HFFc6 (cell line): ENCODE results near the gene TEX12. TPM values are rescaled to one million over a fixed set of nuclear protein-coding genes. Genes with fewer than 3 reads are reported as not detected.

ENCODE experiments used
- DNase-seq: peaks from one replicate; pipeline ENCODE4 v3.0.0-alpha.2; 2018
- H3K27ac Mint-ChIP-seq: 2 replicates; pipeline ENCODE4 v1.8.0; 2020; ENCODE audit warnings: mild to moderate bottlenecking, mixed read lengths
- H3K27me3 Mint-ChIP-seq: 2 replicates; pipeline ENCODE4 v1.8.0; 2021; ENCODE audit warnings: mild to moderate bottlenecking, moderate library complexity, mixed read lengths; ENCODE audit not compliant: insufficient read depth
- H3K36me3 Mint-ChIP-seq: 2 replicates; pipeline ENCODE4 v1.8.0; 2021; ENCODE audit warnings: low read depth, mixed read lengths
- H3K4me1 Mint-ChIP-seq: 2 replicates; pipeline ENCODE4 v1.8.0; 2020; ENCODE audit warnings: low read depth, mixed read lengths
- H3K4me3 Mint-ChIP-seq: 2 replicates; pipeline ENCODE4 v1.8.0; 2020; ENCODE audit warnings: mild to moderate bottlenecking, moderate library complexity, mixed read lengths
- H3K9me3 Mint-ChIP-seq: 2 replicates; pipeline ENCODE4 v1.8.0; 2020; ENCODE audit warnings: mild to moderate bottlenecking, mixed read lengths
- CTCF ChIP-seq: fragments of 200-600 bp; sonication (generic); IDR thresholded peaks from 2 replicates; pipeline ENCODE4 v1.5.0; 2021; ENCODE audit warnings: antibody characterized with exemption, mild to moderate bottlenecking
- total RNA-seq, 6 experiments: library from RNA; stranded (reverse); fragmentation: NEBNext Ultra II Directional; extraction: Animal tissue kit (Norgen Biotek cat#: 25700); gene quantifications; 2 replicates in 1 of 6; 3 replicates in 5 of 6; pipeline ENCODE4 v1.2.3, GENCODE V29; 2021

Gene TEX12
- total RNA-seq, 6 experiments from 2014 or later: not detected

GRCh38 chr11:112175599-112175952, 8.4 kb downstream of the TEX12 start:
- peak overlapping the region; percentile 95 for H3K27ac Mint-ChIP-seq
- no peak for DNase-seq
- H3K27me3 Mint-ChIP-seq: no peaks in the 10 kb centered on the region
- H3K4me1 Mint-ChIP-seq: peaks cover 40% of the 10 kb centered on the region
- no peak for TF ChIP-seq CTCF
- H3K9me3 Mint-ChIP-seq: no peaks in the 10 kb centered on the region
- no peaks in the 10 kb centered on the region for H3K36me3 Mint-ChIP-seq
- peak overlapping the region; percentile 85 for H3K4me3 Mint-ChIP-seq

- no peaks in the 10 kb centered on the region for H3K9me3 Mint-ChIP-seq
- H3K27ac Mint-ChIP-seq: no peak overlapping the region
- H3K4me3 Mint-ChIP-seq: peak overlapping the region; percentile 85
- H3K4me1 Mint-ChIP-seq: peaks cover 40% of the 10 kb centered on the region
- DNase-seq: no peak
- no peaks in the 10 kb centered on the region for H3K27me3 Mint-ChIP-seq
- no peak for TF ChIP-seq CTCF
- no peaks in the 10 kb centered on the region for H3K36me3 Mint-ChIP-seq
These were observed 8.9 kb downstream of the TEX12 start for GRCh38 chr11:112176077-112176476.

- TF ChIP-seq CTCF: no peak
- peaks cover 5% of the 10 kb centered on the region; the same call in 1 of the 2 replicates for H3K36me3 Mint-ChIP-seq
- H3K4me1 Mint-ChIP-seq: peaks cover 36% of the 10 kb centered on the region
- H3K27ac Mint-ChIP-seq: no peak overlapping the region
- H3K9me3 Mint-ChIP-seq: no peaks in the 10 kb centered on the region
- DNase-seq: no peak
- H3K4me3 Mint-ChIP-seq: no peak overlapping the region
- no peaks in the 10 kb centered on the region for H3K27me3 Mint-ChIP-seq
These were observed 10.4 kb downstream of the TEX12 start for GRCh38 chr11:112177589-112177988.

- peaks cover 29% of the 10 kb centered on the region for H3K4me1 Mint-ChIP-seq
- no peaks in the 10 kb centered on the region for H3K27me3 Mint-ChIP-seq
- H3K9me3 Mint-ChIP-seq: no peaks in the 10 kb centered on the region
- DNase-seq: no peak
- no peak for TF ChIP-seq CTCF
- H3K36me3 Mint-ChIP-seq: peaks cover 5% of the 10 kb centered on the region; the same call in 1 of the 2 replicates
- H3K4me3 Mint-ChIP-seq: no peak overlapping the region
- no peak overlapping the region for H3K27ac Mint-ChIP-seq
These were observed 11.3 kb downstream of the TEX12 start for GRCh38 chr11:112178428-112178827.

GRCh38 chr11:112178936-112179335, 11.8 kb downstream of the TEX12 start:
- Mint-ChIP-seq H3K36me3 (peaks cover 5% of the 10 kb centered on the region; the same call in 1 of the 2 replicates), H3K9me3 (no peaks in the 10 kb centered on the region), H3K4me3 (no peak overlapping the region), H3K27me3 (no peaks in the 10 kb centered on the region), H3K27ac (no peak overlapping the region), H3K4me1 (peaks cover 24% of the 10 kb centered on the region)
- no peak for TF ChIP-seq CTCF
- no peak for DNase-seq

DNA sequence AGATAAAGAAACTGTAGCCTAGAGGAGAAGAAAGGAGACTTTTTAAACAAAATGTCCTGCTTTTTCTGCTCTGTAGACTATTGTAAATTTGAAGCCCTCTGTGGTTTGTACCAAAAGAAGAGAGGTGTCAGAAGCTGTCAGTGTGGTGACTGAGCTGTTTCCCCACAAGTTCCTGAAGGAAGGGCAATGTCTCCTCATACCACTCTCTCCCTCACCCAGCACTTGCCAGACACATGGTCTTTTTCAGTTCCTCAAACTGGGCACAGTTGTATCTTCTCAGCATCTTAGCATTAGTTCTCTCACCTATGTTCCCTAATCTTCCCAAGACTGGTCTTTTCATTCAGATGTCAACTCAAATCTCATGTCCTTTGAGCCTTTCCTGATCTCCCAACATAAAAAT, 12.4 kb downstream of the TEX12 start:
- Mint-ChIP-seq H3K4me3 (no peak overlapping the region), H3K36me3 (peaks cover 5% of the 10 kb centered on the region; the same call in 1 of the 2 replicates), H3K27ac (no peak overlapping the region), H3K27me3 (no peaks in the 10 kb centered on the region), H3K4me1 (peaks cover 21% of the 10 kb centered on the region), H3K9me3 (no peaks in the 10 kb centered on the region)
- DNase-seq: no peak
- TF ChIP-seq CTCF: no peak
